Subcutaneous adipose tissue (tissue), 4 donors: ENCODE results near the gene TBCD. TPM values are rescaled to one million over a fixed set of nuclear protein-coding genes. Genes with fewer than 3 reads are reported as not detected.

ENCODE experiments used
- total RNA-seq, 4 donors: library from RNA; depleted of rRNA; stranded (reverse); fragments of >200 nt; gene quantifications; one replicate each; pipeline ENCODE4 v1.1.0, GENCODE V29; 2016
- TF ChIP-seq, protein P1 (sequence below): fragments of 450-650 bp; IDR thresholded peaks from one replicate; pipeline ENCODE4 v1.5.1; 2016; ENCODE audit warnings: low read depth, mild to moderate bottlenecking, control low read depth, antibody characterized with exemption, moderate library complexity

The TBCD gene
- total RNA-seq, 4 donors from 2014 or later: 36.5 to 103 (median 54.7) TPM

DNA sequence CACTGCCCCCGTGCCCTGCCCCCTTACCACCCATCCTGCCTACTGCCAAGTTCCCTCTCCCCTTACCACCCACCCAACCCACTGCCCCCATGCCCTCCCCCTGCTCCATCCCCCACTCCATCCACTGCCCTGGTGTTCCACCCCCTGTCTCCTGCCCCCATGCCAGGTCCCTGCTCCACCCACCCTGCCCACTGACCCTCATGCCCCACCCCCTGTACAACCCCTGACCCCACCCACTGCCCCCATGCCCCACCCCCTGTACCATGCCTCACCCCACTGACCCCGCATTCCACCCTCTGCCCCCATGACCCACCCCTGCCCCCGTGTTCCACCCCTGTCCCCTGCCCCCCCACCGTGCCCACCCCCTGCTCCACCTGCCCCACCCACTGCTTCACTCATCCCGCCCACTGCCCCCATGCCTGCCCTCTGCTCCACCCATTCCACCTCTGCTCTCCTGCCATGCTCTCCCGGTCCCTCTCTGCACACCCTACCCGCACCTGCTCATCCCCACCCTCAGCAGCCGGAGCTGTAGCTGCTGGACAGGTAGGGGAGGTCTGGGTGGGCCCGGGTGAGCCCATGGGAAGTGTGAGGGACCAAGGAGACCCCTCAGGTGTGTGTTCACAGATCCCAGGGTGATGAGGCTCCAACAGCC is 42.7 kb upstream of the TBCD start:
- TF ChIP-seq, protein P1, sequence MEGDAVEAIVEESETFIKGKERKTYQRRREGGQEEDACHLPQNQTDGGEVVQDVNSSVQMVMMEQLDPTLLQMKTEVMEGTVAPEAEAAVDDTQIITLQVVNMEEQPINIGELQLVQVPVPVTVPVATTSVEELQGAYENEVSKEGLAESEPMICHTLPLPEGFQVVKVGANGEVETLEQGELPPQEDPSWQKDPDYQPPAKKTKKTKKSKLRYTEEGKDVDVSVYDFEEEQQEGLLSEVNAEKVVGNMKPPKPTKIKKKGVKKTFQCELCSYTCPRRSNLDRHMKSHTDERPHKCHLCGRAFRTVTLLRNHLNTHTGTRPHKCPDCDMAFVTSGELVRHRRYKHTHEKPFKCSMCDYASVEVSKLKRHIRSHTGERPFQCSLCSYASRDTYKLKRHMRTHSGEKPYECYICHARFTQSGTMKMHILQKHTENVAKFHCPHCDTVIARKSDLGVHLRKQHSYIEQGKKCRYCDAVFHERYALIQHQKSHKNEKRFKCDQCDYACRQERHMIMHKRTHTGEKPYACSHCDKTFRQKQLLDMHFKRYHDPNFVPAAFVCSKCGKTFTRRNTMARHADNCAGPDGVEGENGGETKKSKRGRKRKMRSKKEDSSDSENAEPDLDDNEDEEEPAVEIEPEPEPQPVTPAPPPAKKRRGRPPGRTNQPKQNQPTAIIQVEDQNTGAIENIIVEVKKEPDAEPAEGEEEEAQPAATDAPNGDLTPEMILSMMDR: no peak

DNA sequence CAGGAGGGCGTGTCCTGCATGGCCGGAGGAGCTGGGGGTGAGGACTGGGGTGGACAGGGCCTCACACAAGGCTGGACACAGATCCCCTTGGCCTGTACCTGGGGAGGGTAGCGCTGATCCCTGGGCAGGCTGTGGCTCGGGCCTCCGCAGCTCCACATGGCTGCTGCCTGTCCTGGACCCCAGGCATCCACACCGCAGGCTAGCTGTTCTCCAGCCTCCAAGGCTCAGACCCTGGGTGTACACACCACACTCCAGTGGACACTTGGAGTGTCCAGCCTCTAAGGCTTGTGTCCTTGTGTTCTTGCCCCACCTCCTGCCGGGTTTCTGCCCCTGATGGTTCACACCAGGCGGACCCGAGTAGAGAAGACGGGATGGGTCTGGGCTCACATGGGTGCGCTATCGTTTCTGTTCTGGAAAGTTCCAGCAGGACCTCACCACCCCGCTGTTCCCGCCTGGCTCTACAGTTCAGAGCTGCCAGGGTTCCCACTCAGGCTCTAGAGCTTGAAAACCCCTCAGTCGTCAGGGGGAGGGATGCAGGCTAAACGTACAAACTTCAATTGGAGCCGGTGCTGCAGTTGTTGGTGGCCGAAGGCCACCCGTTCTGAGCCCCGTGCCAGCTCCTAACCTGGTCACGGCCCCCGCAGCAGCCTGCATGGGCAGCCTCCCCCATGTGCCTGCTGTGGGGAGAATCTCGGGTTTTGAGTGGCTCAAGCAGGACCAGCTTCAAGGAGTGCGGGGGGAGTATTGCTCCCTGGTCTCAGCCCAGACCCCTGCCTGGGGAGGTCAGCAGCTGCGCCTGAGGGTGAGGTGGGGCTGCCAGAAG is 42.0 kb upstream of the TBCD start:
- TF ChIP-seq, protein P1: no peak

DNA sequence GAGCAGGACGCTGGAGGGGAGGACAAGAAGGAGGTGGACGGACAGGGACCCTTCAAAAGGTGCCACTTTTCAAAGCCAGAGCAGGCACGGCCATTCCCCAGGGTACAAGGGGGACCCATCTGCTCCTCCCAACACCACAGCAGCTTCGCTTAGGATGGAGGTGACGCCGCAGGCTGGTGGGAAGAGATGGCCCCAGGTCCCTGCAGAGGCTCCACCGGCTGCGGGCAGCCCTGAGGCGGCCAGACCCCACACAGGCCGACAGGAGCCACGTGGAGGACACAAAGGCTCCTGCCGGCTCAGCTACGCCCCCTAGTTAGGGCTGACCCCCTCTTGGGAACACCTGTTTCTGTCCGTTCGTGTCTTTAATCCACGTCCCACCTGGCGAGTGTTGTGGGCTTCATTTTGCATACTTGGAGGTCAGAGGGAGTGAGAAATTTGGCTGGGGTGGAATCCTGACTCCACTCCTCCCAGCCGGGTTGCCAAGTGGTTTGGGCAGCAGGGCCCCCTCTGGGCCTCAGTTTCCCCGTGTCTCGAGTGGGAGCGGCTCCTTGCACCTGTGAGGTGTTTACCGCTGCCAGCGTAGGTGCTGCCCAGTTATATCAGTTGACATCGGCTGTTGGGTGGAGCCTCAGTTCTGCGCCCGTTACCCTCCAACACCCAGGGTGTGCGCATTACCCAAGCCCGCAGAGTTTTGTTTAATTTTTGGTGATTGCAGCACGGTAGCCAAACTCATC is 41.2 kb upstream of the TBCD start:
- TF ChIP-seq, protein P1: no peak

DNA sequence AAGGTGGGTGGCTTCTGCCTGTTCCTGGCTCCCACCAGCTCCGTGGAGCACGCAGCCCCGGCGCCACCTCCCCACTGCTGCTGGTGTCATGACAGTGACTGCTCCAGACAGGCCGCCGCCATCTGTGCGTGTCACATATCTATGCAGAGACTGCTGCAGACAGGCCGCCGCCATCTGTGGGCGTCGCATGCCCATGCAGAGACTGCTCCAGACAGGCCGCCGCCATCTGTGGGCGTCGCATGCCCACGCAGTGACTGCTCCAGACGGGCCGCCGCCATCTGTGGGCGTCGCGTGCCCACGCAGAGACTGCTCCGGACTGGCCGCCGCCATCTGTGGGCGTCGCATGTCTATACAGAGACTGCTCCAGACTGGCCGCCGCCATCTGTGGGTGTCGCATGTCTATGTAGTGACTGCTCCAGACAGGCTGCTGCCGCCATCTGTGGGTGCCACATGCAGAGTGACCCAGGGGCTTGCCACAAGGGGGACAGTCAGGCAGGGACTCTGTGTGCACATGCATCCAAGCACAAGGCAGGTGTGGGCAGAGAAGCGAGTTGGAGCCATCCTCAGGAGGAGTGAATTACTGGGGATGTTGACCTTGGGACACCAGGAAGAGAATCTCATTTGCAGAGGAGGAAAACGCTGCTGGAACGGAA is 38.7 kb upstream of the TBCD start:
- TF ChIP-seq, protein P1: no peak

DNA sequence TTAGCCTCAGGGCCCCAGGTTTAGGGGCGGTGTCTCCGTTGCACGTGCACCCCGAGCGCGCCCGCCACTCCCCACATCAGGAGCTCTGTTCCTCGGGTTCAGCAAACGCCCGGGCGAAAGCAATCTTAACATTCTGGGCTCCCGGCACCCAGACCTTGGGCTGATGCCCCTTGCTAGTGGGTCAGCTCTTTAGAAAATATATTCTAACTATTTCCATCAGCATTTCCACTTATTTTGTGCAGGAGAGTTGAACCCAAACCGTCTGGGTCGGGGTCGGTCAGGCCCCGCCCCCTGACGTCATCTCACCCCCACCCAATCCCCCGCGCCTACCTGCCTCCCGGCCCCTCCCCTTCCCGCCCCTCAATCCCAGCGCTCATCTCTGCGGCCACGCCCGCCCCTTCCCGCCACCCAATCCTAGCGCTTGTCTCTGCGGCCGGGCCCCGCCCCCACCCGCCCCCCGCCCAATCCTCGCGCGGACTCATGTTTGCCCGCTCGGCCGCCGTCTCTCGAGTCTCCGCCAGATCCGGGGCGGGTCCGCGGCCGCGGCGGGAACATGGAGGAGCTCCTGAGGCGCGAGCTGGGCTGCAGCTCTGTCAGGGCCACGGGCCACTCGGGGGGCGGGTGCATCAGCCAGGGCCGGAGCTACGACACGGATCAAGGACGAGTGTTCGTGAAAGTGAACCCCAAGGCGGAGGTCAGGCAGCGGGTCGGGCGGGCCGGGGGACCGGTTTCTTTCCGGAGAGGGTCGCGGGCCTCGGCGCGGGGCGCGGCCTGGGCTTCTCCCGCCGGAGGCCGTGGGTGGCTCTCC is 35.5 kb upstream of the TBCD start, which contains the start of gene FN3KRP:
Gene FN3KRP, plus strand, starts transcription at position 504 of the 808 bp plus-strand sequence. Its CDS starts 50 bp downstream, at position 554.
- TF ChIP-seq, protein P1: no peak

DNA sequence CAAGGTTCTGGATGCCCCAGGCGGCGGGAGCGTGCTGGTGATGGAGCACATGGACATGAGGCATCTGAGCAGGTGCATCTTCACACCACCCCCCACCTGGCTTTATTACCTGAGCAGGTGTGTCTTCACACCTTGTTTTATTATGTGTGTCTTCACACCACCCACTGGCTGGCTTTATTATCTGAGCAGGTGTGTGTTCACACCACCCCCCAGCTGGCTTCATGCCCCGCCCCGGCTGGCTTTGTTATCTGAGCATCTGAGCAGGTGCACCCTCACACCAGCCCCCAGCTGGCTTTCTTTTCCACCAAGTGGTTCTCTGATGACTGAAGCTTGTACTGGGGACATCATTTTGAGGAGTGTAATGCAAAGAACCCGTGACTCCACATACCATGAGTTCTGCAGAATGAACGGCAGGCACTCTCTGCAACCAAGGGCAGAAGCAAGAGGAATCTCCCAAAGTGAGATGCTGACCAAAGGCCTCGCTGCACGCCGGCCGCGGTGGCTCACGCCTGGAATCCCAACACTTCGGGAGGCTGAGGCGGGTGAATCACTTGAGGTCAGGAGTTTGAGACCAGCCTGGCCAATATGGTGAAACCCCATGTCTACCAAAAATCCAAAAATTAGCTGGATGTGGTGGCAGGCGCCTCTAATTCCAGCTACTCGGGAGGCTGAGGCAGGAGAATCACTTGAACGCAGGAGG is 32.7 kb upstream of the TBCD start:
- TF ChIP-seq, protein P1: no peak
